HEK293T (cell line): Measurements from ENCODE around the gene FRK.

Experiments
- ARNT ChIP-seq: fragments of 450-650 bp; IDR thresholded peaks from 2 replicates; pipeline ENCODE4 v1.6.1; 2017; ENCODE audit warnings: mild to moderate bottlenecking
- BHLHE40 ChIP-seq: fragments of 450-650 bp; IDR thresholded peaks from 2 replicates; pipeline ENCODE4 v1.6.1; 2016; ENCODE audit warnings: mild to moderate bottlenecking, moderate library complexity, borderline replicate concordance
- FOXA1 ChIP-seq: fragments of 450-650 bp; IDR thresholded peaks from 2 replicates; pipeline ENCODE4 v1.6.1; 2016; ENCODE audit warnings: mild to moderate bottlenecking
- FOXK2 ChIP-seq: fragments of 450-650 bp; IDR thresholded peaks from 2 replicates; pipeline ENCODE4 v1.6.1; 2016; ENCODE audit warnings: mild to moderate bottlenecking
- FOXM1 ChIP-seq: fragments of 450-650 bp; IDR thresholded peaks from 2 replicates; pipeline ENCODE4 v1.6.1; 2017; ENCODE audit warnings: mild to moderate bottlenecking, borderline replicate concordance
- HDGF ChIP-seq: fragments of 450-650 bp; IDR thresholded peaks from 2 replicates; pipeline ENCODE4 v1.6.1; 2017; ENCODE audit warnings: antibody characterized with exemption, borderline replicate concordance
- L3MBTL2 ChIP-seq: fragments of 450-650 bp; conservative IDR thresholded peaks from 2 replicates; pipeline ENCODE4 v1.6.1; 2016; ENCODE audit warnings: mild to moderate bottlenecking
- LEF1 ChIP-seq: fragments of 450-650 bp; IDR thresholded peaks from 2 replicates; pipeline ENCODE4 v1.6.1; 2017; ENCODE audit warnings: mild to moderate bottlenecking, borderline replicate concordance
- SP1 ChIP-seq: fragments of 450-650 bp; IDR thresholded peaks from 2 replicates; pipeline ENCODE4 v1.6.1; 2017
- SUZ12 ChIP-seq: fragments of 450-650 bp; IDR thresholded peaks from 2 replicates; pipeline ENCODE4 v1.6.1; 2016; ENCODE audit warnings: mild to moderate bottlenecking
- TARDBP ChIP-seq: fragments of 450-650 bp; IDR thresholded peaks from 2 replicates; pipeline ENCODE4 v1.6.1; 2016

GRCh38 chr6:116088946-116089345 lies 28.3 kb upstream of the FRK start:
- TF ChIP-seq FOXM1 (no peak), L3MBTL2 (no peak), LEF1 (no peak), FOXA1 (no peak), HDGF (no peak), ARNT (no peak), SP1 (no peak), SUZ12 (no peak), BHLHE40 (no peak), TARDBP (no peak), FOXK2 (no peak)
